Measurements from ENCODE around the gene OR11L1.

- TF ChIP-seq CTCF (IDR thresholded peaks at IDR 0.05; ENCODE audit: poor library complexity) (no peak), EZH2phosphoT487 (IDR thresholded peaks at IDR 0.05; ENCODE audit: low read depth, severe bottlenecking, unreplicated experiment) (no peak)
Observed at GRCh38 chr1:247862756-247863155, 21.1 kb upstream of the OR11L1 start.

All from hepatocyte (in vitro differentiated cells).